HL-60/S4 treated with phorbol 12-myristate 13-acetate at 8.2 ng/mL for 4 days and 3 days (cell line): Measurements from ENCODE around the gene MINDY2.
"Not testable (repeated sequence)": the region's sequence is repeated elsewhere in the genome, so short reads cannot be mapped to it uniquely, and the experiment has no call there.

Source experiments
- in situ Hi-C: fragments of 300-500 bp; cut with MboI; formaldehyde crosslinking; loops from 2 replicates; pipeline ENCODE4 v1.15.0; 2022; ENCODE audit warnings: low sequenced_read_pairs

The MINDY2 gene

GRCh38 chr15:58797505-58797904 is 26.4 kb downstream of the MINDY2 start:
- in situ Hi-C loops: no loop called here

DNA sequence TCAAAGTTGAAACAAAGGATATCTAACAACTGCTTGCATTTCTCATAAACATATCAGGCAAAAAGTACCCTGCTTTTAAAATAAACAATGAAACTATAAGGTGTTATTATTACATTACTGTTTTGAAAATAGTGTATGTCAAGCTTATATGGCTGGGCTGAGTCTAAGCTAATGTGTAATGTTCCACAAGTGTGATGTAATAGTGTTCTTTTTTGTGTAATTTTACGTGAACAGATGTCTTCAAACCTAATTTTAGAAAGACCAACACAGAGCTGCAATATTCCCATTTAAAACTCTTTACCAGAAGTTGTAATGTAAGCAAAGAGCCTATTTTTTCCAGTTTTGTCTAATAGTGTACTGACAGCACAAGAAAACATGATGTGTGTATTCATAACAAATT is 34.0 kb downstream of the MINDY2 start:
- in situ Hi-C loops: no loop called here

DNA sequence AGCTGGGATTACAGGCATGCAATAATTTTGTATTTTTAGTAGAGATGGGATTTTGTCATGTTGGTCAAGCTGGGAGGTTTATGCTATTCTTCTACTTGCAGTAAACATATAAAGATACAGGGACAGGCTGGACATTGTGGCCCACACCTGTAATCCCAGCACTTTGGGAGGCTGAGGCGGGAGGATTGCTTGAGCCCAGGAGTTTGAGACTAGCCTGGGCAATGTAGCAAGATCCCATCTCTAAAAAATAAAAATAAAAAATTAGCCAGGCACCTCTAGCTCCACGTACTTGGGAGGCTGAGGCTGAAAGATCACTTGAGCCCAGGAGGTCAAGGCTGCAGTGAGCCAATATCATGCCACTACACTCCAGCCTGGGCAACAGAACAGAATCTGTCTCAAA is 52.2 kb downstream of the MINDY2 start:
- in situ Hi-C loops: not testable (repeated sequence)

GRCh38 chr15:58830556-58830955 is 59.5 kb downstream of the MINDY2 start:
- in situ Hi-C loops: no loop called here

- in situ Hi-C loops: not testable (repeated sequence)
Observed at GRCh38 chr15:58833681-58834426, 62.8 kb downstream of the MINDY2 start.

- in situ Hi-C loops: no loop called here
Observed at GRCh38 chr15:58839485-58839884, 68.4 kb downstream of the MINDY2 start.

DNA sequence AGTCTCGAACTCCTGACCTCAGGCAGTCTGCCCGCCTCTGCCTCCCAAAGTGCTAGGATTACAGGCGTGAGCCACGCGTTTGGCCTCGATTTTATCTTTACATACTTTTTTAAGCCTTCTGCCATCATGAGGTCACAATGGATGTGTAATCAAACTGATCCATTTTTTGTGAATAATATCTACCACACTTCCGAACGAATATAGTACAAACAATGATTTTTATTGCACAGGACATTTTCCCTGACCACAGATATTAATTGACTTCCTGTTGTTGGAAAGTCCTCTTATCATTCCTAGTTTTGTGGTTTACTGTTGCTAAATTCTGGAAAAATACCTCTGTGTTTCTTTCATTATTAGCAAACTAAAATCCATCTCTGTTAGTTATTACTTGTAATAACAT is 68.9 kb downstream of the MINDY2 start:
- in situ Hi-C loops: no loop called here

- in situ Hi-C loops: no loop called here
Observed at GRCh38 chr15:58842713-58843396, 71.8 kb downstream of the MINDY2 start.

GRCh38 chr15:58851205-58851604 is 80.1 kb downstream of the MINDY2 start:
- in situ Hi-C loops: not testable (repeated sequence)

DNA sequence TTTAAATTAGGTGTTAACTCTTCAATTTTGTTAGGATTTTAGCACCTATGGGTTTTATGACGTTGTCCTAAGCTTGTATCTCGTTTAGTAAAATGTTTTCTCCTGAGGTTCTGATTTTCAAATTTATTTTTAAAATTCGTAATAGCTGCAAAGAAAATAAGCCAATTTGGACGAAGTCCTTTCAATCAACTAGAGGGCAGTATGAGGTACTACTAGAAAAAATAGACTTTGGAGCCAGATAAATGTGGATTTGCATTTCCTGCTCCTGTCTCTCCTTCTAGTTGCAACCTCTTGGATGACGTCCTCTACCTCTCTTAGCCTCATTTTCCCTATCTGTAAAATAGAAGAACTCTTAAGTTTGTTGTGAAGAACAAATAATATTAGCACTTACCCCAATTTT is 81.2 kb downstream of the MINDY2 start:
- in situ Hi-C loops: no loop called here

DNA sequence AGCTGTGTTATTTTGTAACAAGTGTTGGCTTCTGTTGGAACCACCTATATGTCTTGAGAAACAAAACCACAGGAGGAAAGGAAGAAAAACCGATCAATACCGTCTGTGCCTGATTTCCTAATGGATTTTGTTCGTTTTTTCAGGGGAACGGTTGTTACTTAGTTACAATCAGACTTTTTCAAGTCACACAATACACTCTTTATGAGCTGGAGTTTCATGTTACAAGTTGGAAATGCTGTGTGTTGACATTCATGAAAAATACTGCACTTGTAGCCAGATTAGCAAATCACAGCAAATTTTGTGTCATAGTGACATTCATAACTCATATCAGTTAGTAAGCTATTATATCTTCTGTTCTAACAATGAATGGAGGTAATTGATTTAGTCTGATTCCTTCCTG is 83.5 kb downstream of the MINDY2 start:
- in situ Hi-C loops: no loop called here

GRCh38 chr15:58856086-58856485 is 85.0 kb downstream of the MINDY2 start:
- in situ Hi-C loops: no loop called here

DNA sequence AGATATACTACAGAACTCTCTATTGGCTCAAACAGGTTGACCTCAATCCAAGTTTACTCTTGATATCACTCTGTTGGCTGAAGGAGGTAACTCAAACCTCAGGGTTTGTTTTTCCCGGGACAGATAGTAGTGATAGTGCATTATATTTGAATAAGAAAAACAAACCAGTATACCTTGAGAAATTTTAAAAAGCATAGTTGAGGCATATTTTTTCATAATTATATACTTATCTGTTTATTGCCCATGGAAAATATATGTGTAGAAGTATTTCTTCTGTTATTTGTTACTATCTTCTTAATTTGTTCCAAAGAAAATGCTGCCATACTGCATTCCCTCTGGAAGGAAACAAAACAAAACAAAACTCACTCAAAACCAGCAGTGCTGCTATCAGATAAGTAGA is 85.5 kb downstream of the MINDY2 start:
- in situ Hi-C loops: not testable (repeated sequence)

DNA sequence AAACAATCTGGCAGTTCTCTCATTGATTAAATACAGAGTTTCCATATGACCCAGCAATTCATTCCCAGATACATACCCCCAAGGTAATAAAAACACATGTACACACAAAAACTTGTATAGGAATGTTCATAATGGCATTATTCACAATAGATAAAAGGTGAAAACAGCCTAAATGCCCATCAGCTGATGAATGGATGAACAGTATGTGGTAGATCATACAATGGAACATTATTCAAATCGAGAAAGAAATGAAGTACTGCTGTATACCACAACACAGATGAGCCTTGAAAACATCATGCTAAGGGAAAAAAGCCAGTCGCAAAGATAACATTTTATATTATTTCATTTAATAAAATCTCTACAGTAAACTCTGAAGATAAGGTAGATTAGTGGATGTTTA is 91.2 kb downstream of the MINDY2 start:
- in situ Hi-C loops: no loop called here

GRCh38 chr15:58864602-58865424 is 93.7 kb downstream of the MINDY2 start:
- in situ Hi-C loops: no loop called here

GRCh38 chr15:58865425-58865880 is 94.4 kb downstream of the MINDY2 start:
- in situ Hi-C loops: no loop called here

DNA sequence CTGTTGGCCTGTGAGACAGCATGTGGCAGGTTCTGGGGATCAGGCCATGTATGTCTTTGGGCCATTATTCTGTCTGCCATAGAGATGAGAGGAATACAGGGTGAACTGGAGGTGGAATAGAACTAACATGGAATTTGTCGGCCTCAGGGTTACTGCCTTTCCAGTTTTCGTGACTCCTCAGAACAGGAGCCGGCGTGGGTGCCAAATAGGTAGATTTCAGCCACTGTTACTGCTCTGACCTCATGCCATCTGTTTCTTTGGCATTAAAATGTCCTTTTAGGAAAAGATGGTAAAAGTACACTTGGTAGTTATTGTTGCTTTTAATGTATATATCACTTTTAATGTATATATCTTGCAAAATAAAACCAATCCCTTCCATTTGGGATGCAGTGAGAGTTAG is 96.8 kb downstream of the MINDY2 start:
- in situ Hi-C loops: no loop called here

GRCh38 chr15:58870451-58870850 is 99.3 kb downstream of the MINDY2 start:
- in situ Hi-C loops: no loop called here

DNA sequence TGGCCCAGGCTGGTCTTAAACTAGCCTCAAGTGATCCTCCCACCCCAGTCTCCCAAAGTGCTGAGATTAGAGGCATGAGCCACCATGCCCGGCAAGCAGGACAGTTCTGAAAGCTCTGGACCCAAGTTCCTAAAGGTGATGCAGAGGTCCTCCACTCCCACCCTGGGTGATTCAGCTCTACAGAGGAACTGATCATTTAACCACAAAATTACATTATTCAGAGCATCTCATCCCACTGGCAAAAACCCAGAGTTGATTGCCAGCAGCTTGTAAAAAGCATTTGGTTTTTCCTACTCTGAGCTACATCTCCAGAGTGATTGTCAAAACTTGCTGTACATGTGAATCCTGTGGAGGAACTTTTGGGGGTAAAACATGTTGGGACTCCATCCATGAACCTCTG is 102.2 kb downstream of the MINDY2 start:
- in situ Hi-C loops: no loop called here

GRCh38 chr15:58875343-58875742 is 104.2 kb downstream of the MINDY2 start:
- in situ Hi-C loops: no loop called here

DNA sequence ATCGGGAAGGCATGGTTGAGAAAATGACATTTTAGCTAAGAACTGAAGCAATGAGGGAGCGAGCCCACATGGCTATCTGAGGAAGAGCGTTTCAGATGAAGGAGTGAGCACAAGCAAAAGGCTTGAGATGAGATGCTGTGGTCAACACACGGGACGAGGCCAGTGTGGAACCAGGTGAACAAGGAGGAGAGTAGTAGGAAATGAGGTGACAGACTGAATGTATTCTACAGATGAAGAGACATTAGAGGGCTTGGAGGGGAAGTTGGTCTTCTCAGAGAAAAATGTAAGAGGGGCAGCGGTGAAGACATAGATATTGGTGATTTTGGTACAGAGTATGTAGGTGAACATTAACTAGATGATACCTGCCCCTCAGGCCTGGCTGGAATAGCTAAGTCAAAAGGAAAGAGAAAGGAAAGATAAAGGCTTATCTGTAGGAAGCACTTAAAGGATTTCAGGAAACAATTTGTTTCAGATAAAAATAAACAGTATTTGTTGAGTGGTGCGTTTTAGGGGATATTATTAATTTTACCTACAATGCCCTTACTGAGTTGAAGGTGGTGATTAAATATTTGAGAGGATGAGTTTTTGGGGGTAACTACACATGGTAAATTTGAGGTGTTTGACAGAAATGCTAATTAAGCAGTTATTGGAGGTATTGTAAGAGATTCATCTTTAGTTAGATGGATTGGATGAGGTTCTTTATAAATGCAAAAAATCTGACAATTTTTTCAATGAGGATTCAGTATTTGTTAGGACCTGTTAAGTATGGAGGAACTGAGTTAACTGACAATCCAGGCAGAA is 105.4 kb downstream of the MINDY2 start:
- in situ Hi-C loops: no loop called here
